Activated CD4-positive, alpha-beta T cell treated with anti-CD3 and anti-CD28 coated beads, Interleukin-2, amount 50 U/mL, for 24 hours (primary cell): Measurements from ENCODE around the gene ADISSP.

Experiments
- DNase-seq, 2 donors: peaks; one replicate each; pipeline ENCODE4 v3.0.0-alpha.2; 2020; ENCODE audit warnings: low read depth in 1 of 2, low spot score in 1 of 2

ADISSP gene

GRCh38 chr20:3781153-3781910 lies 13.8 kb upstream of the ADISSP start, which contains the start of gene SPEF1:
SPEF1 (minus strand) TSS chr20:3781448; CDS start chr20:3781287, 161 bp downstream.
- DNase-seq, result peak in 1 of 2 donors; percentile 46

DNA sequence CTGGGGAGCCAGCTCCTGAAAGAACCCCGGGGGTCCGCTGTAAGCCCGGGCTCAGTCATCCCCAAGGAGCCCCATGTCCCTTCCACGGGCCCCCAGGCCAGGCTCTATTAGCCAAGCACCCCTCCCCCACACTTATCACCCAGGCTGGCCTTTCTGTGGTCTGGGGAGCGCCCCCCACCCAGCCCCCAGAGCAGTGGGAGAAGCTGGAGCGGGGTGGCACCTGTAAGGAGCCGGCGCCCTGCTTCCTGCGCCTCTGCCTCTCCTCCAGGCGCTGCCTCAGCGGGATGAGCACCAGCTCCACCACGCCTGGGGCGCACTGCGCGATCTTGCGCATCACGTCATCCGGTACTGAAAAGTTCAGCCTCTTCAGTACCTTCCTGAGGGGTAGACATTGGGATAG lies 11.4 kb upstream of the ADISSP start:
- DNase-seq, result no peak

DNA sequence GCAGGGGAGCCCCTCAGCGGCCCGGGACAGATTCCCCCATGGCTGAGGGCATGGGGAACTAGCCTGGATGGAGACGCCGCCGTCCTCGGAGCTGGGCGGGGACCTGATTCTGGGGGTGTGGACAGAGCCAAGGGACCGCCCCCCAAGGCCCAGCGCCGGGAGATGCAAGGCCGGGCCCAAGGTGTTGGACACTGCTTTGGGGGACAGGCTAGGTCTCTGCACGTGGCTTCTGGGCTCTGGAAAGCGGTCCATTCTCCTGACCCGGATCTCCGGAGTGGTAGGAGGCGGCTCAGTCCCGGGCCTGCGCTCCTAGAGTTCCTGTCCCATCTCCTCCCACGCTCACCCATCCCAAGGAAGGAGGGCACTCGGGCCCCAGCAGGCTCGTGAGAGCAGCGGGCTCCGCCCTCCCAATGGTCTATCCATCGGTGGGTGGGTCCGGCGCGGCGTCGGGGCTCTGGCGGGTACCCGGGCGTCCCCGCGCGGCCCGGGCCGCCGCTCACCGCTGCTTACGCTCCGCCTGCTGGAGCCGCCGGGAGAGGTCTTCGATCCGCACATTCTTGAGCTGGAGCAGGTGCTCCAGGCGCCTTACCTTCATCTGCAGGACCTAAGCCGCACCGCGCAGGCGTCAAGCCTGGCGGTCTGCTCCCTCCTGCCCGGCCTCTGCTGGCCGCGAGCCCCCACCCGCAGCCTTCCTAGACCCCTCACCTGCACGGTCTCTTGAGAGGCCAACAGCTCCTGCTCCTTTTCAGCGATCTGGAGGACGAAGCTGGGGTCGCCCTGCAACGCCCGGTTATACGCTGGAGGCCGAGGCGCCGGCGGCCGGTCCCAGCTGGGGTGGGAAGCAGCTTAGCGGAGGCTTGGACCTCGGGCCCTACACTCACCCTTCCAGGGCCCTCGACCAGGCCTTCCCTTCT lies 10.4 kb upstream of the ADISSP start:
- DNase-seq, result no peak

DNA sequence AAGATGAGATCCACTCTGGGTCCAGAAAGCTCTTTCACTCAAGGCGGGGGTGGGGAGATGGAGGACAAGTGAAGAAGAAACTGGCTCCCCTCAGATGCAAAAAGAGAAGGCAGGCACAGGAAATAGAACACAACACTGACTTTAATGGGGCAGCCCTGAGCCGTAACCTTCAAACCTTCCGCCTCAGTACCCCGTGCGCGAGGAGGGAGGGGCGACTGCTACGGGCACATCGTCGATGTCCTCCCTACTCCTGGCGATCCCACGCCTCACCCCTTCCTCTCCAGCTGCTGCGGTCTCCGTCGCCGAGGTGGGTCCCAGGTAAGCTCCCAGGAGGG lies 9.8 kb upstream of the ADISSP start:
- no peak for DNase-seq

DNA sequence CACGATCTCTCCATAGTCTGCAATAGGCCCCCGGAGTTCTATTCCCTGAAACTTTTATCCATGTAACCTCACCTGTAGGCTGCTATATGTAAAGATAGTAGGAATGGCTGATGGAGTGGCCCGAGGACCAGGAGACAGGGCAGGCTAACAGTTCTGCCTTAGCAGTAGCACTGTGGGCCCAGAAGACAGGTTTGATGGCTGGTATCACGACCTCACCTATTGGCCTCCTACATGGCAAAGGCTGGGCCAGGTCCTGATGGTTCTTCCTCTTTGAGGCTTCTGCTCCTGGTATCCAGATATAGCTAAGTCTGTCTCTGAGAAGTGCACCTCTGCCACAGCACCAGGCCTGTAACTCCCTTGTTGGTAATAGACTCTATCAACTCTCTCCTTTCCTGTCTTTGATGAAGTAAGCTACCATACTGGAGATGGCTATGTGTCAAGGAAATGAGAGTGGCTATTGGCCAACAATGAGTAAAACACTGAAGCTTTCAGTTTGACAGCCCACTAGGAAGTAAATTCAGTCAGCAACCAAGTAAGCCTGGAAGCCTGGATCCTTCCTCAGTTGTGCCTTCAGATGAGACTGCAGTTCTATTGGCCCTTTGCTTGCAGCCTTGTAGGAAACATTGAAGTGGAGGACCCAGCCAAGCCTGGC lies 8.0 kb upstream of the ADISSP start:
- DNase-seq, result no peak

GRCh38 chr20:3771552-3772058 lies 4.1 kb upstream of the ADISSP start:
- DNase-seq, result no peak

DNA sequence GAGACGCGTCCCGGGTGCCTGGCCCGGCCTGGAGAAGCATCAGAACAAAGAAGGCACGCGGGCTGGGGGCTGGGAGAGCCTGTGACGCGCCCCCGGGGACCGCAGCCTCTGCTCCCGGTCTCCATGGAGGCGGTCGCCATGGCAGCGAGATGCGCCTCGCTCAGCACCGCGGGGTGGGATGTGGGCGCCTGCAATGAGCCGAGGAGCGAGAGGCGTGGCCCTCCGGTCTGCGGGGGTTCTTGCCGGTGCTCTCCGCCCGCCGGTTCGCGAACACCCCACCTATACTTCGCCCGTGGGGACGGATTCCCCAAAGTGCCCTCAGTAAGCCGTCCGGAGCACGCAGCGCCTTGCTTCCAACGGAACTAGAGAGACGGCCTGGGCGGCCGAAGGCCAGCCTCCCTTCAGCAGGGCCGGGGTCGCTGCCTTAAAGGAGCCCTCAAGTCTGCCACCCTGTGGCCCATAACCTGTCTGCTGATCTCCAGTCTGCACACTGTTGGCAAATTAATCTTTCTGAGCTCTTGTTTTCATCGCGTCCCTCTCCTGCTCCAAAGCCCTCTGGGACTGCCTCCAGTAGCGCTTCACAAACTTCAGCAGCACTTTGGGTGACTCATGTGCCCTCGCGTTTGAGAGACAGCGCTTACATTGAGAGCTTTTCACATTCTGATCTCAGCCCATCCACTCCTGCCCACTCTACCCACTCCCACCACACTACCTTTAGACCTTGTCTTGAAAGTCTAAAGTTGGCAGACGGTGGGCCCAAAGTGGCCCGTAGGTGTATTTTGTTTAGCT lies 983 bp upstream of the ADISSP start:
- peak; percentile 46 to 69 for DNase-seq

DNA sequence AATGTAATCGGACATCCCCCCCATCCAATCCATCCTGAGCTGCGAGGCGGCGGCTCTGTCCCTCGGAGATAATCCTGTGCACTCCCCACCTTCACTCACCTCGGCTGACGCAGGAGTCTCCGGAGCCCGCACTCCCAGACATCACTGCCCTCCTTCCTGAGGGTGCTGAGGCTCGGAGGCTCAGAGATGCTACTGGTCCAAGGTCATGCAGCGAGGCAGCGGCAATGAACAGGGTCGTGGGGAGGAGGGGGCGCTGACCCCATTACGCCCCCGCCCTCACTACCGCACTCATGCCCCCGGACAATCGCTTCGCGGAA lies 485 bp downstream of the ADISSP start:
- no peak for DNase-seq

DNA sequence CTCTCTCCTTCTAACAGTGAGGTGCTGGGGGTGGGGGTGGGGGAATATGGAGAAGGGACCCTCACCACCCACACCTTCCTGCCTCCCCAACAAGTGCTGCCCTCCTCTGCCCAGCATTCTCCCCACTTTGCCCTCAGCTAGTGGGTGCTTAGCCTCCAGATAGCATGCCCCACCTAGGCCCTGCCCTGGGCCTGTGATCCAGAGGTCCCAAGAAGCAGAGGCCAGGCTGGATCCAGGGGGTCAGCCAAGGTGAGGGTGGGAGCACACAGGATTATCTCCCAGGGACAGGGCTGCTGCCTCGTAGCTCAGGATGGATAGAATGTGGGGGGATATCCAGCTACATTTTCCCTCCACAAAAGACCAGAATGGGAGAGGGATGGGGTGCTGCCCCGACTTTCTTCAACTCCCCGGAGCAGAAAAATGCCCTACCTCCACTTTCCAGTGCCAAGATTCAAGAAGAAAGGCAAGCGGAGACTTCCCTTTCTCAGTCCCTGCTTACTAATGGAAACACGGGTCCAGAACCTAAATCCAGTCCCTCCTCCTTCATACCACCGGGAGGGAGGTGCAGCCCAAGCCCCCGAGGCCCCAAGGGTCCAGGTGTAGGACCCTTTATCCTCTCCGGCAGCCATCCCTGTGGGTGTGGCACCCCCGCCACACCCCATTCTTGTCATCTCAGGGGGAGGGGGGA lies 987 bp downstream of the ADISSP start:
- no peak for DNase-seq

GRCh38 chr20:3765171-3765882 lies 2.2 kb downstream of the ADISSP start:
- DNase-seq, result no peak

DNA sequence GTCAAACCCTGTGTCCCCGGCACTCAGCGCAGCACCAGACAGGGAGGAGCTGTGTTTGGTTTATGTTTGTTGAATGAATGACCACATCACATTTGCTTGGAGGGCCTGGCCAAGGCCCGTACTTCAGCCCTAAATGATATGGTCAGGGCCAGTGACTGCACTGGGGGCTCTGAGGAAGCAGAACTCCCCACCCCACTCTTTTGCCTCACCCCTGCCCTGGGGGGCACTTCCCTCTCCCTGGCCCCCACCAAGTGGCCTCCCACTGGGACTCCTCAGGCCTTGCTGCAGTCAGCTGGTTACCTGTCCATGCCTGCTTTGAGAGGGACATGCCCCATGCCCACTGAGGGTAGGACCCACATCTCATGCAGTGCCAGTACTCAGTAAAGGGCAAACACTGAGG lies 2.9 kb downstream of the ADISSP start:
- DNase-seq, result no peak

GRCh38 chr20:3763671-3764601 lies 3.6 kb downstream of the ADISSP start:
- DNase-seq, result no peak

- DNase-seq, result no peak
Measured at GRCh38 chr20:3760655-3761348, 6.8 kb downstream of the ADISSP start.

DNA sequence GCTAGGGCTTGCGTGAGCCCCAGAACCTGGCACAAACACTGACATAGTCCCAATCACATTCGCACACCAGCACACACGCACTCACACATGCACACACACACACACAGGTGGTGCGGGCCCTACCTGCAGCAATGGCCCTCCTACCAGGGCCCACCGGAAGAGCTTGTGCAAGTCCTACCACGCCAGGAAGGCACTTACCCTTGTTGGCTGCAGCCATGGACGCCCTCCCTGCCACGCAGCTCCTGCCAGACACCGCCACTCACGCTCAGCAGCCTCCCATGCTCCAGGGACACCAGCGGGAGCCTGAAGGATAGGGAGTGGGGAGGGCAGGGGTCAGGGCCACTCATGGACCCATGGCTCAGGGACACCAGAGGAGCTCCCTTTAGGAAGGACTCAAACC lies 7.7 kb downstream of the ADISSP start:
- no peak for DNase-seq

DNA sequence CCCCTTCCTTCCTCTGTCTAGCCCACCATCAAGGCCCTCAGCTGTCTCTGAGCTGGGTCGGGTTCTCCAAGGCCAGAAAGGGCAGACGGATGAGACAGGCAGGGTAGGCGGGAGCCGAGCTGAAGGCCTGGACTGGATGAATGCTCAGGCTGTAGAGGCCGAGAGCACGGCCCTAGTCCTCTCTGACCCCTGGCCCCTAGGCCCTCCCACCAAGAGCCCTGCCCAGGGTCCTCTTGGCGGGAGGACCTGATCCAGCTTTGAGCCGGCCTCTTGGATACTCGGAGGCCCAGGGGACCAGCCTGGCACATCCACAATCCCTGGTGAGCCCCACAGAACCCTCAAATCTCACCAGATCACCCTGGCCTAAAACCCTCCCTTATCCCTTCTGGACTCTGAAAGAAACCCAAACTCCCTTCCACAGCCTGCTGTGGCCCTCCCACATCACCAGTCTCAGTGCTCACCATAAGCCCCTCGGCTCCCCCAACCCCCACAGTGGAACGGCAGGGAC lies 8.2 kb downstream of the ADISSP start:
- no peak for DNase-seq

DNA sequence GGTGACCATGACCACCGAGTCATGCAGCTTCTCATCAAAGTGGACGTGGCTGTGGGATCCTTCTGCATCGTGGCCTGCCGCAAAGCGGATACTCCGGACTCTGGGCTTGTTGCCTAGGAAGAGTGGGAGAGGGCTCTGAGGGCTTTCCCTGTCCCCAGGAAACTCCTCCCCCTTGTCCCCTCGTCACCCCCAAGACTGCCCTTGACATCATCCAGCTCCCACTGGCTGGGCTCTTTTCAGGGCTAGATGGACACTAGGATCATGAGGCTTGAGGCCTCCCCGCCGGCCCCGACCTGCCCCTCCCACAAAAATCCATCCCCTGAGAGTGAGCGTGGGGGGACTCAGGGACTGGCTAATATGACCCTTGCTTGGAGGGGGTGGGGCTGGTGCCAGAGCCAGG lies 9.0 kb downstream of the ADISSP start:
- DNase-seq, result no peak

DNA sequence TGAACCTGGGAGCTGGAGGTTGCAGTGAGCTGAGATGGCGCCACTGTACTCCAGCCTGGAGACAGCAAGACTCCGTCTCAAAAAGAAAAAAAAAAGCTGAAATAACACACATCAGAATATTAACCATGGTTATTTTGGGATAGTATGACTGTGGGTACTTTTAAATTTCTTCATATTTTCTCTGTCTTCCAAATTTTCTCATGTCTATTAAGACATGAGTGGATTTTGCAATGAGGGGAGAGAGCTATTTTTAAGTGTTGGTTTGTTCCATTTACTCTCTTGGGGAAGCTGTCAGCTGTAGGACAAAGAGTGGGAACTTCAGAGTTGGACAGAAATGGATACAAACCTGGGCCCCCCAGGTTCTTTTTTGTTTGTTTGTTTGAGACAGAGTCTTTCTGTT lies 10.3 kb downstream of the ADISSP start:
- DNase-seq, result no peak
